ENCODE data around the gene TBC1D24.

TBC1D24 gene

GRCh38 chr16:2499454-2499853 is 24.5 kb downstream of the TBC1D24 start:
- no peak for DNase-seq (ENCODE audit: low spot score)

GRCh38 chr16:2499890-2500429 is 25.0 kb downstream of the TBC1D24 start:
- DNase-seq (ENCODE audit: low spot score): no peak

GRCh38 chr16:2500430-2500917 is 25.5 kb downstream of the TBC1D24 start:
- DNase-seq (ENCODE audit: low spot score): no peak

- DNase-seq (ENCODE audit: low spot score): peak; percentile 83
Measured at GRCh38 chr16:2500918-2501750, 26.2 kb downstream of the TBC1D24 start.

- no peak for DNase-seq (ENCODE audit: low spot score)
Measured at GRCh38 chr16:2501946-2502895, 27.3 kb downstream of the TBC1D24 start.

GRCh38 chr16:2505695-2506094 is 30.8 kb downstream of the TBC1D24 start:
- DNase-seq (ENCODE audit: low spot score): no peak

- no peak for DNase-seq (ENCODE audit: low spot score)
Measured at GRCh38 chr16:2507052-2507659, 32.2 kb downstream of the TBC1D24 start.

- no peak for DNase-seq (ENCODE audit: low spot score)
Measured at GRCh38 chr16:2507665-2508064, 32.7 kb downstream of the TBC1D24 start.

- no peak for DNase-seq (ENCODE audit: low spot score)
Measured at GRCh38 chr16:2508722-2509400, 33.9 kb downstream of the TBC1D24 start.

- no peak for DNase-seq (ENCODE audit: low spot score)
Measured at GRCh38 chr16:2511128-2511800, 36.3 kb downstream of the TBC1D24 start.

- no peak for DNase-seq (ENCODE audit: low spot score)
Measured at GRCh38 chr16:2511996-2512734, 37.2 kb downstream of the TBC1D24 start.

- no peak for DNase-seq (ENCODE audit: low spot score)
Measured at GRCh38 chr16:2512735-2513404, 37.9 kb downstream of the TBC1D24 start.

GRCh38 chr16:2513405-2514332 is 38.7 kb downstream of the TBC1D24 start, which contains the start of gene ATP6V0C:
TSS of gene ATP6V0C (plus strand) at chr16:2513952. CDS start at chr16:2514104, 152 bp downstream.
- peak; percentile 91 for DNase-seq (ENCODE audit: low spot score)

- no peak for DNase-seq (ENCODE audit: low spot score)
Measured at GRCh38 chr16:2514333-2515179, 39.6 kb downstream of the TBC1D24 start.

- no peak for DNase-seq (ENCODE audit: low spot score)
Measured at GRCh38 chr16:2515180-2515851, 40.4 kb downstream of the TBC1D24 start.

GRCh38 chr16:2516391-2517240 is 41.7 kb downstream of the TBC1D24 start:
- DNase-seq (ENCODE audit: low spot score): no peak

Measured in HuH-7.5 (cell line).